Measurements from ENCODE around the gene CXorf38.

GRCh38 chrX:40684092-40684491 is 36.7 kb upstream of the CXorf38 start:
- TF ChIP-seq CTCF (conservative IDR thresholded peaks at IDR 0.05 in 1 of 2, IDR thresholded peaks at IDR 0.05 in 1 of 2; ENCODE audit: extremely low read depth in 1 of 2, insufficient read depth in 1 of 2, low read depth in 1 of 2, low read length in 2 of 2) = no peak
- TF ChIP-seq EZH2 (IDR thresholded peaks at IDR 0.05; ENCODE audit: borderline replicate concordance, low read length) = no peak
